Right lobe of liver (tissue), 6 donors: ENCODE results near the gene TAF11. TPM values are rescaled to one million over a fixed set of nuclear protein-coding genes. Genes with fewer than 3 reads are reported as not detected.

Experiments used
- ATAC-seq, 4 donors: fragments of 200-7000 bp; cut with Tn5 transposase; one replicate each; pipeline ENCODE4 v1.9.1; 2020; ENCODE audit warnings: mild to moderate bottlenecking in 4 of 4, moderate library complexity in 4 of 4
- DNase-seq, 3 donors: peaks; one replicate each; pipeline ENCODE4 v3.0.0-alpha.2; 2020
- H3K27ac ChIP-seq, 3 donors: fragments of 200-600 bp; one replicate each; pipeline ENCODE4 v1.8.0; 2022
- H3K27me3 ChIP-seq, 2 donors: fragments of 200-600 bp; one replicate each; pipeline ENCODE4 v1.8.0; 2022
- H3K36me3 ChIP-seq, 4 donors: fragments of 200-600 bp; sonication (generic) in 1 of 4; one replicate each; pipeline versions ENCODE4 v1.5.1 to v1.8.0; 2017 to 2022; ENCODE audit warnings: control low read depth in 1 of 4
- H3K4me1 ChIP-seq, 4 donors: fragments of 200-600 bp; sonication (generic) in 1 of 4; one replicate each; pipeline versions ENCODE4 v1.5.1 to v1.8.0; 2017 to 2022; ENCODE audit warnings: control low read depth in 1 of 4
- H3K4me3 ChIP-seq, 3 donors: fragments of 200-600 bp; one replicate each; pipeline ENCODE4 v1.8.0; 2022
- H3K9me3 ChIP-seq, 4 donors: fragments of 200-600 bp; sonication (generic) in 1 of 4; one replicate each; pipeline versions ENCODE4 v1.5.1 to v1.8.0; 2017 to 2022; ENCODE audit warnings: control low read depth in 1 of 4
- POLR2A ChIP-seq: fragments of 450-650 bp; IDR thresholded peaks from one replicate; pipeline ENCODE4 v1.6.1; 2017; ENCODE audit warnings: antibody characterized with exemption, mild to moderate bottlenecking
- WGBS: methylation state at CpG from one replicate; pipeline ENCODE4 v1.1.6; 2018; ENCODE audit warnings: low coverage, low lambda C conversion rate; ENCODE audit not compliant: insufficient coverage; ENCODE audit errors: missing lambda C conversion rate; 5-methylcytosine and 5-hydroxymethylcytosine counted together
- intact Hi-C, 2 donors: fragments of 100-400 bp; cut with DNase I; formaldehyde crosslinking; loops; one replicate each; pipeline versions ENCODE4 v1.11.2 to v1.14.1; 2022
- total RNA-seq, 6 experiments: library from RNA; depleted of rRNA in 2 of 6; stranded (reverse); fragments of >200 nt in 2 of 6; fragmentation: NEBNext Ultra II Directional in 3 of 6; extraction: Animal tissue kit (Norgen Biotek cat#: 25700) in 3 of 6; gene quantifications; one replicate each; pipeline versions ENCODE4 v1.1.0 to v1.2.4, GENCODE V29; 2016 to 2023
- TF ChIP-seq, protein P1 (sequence below), 4 donors: fragments of 200-600 bp in 3 of 4; fragments of 450-650 bp in 1 of 4; IDR thresholded peaks; one replicate each; pipeline versions ENCODE4 v1.5.1 to v1.8.0; 2016 to 2022; ENCODE audit warnings: antibody characterized with exemption in 4 of 4, mild to moderate bottlenecking in 2 of 4
- donor health status: DM: no; HTN: yes; CAD: no.
- donor health status: DM: no; HTN: no; CAD: no.
- donor health status: DM: no; HTN: no; CAD: no.
- donor health status: DM: no; HTN: yes; CAD: no.
- donor health status: DM: no; HTN: yes; CAD: no.

TAF11 gene
- total RNA-seq, 6 experiments from 2014 or later: 8.9 to 13.4 (median 10.3) TPM

DNA sequence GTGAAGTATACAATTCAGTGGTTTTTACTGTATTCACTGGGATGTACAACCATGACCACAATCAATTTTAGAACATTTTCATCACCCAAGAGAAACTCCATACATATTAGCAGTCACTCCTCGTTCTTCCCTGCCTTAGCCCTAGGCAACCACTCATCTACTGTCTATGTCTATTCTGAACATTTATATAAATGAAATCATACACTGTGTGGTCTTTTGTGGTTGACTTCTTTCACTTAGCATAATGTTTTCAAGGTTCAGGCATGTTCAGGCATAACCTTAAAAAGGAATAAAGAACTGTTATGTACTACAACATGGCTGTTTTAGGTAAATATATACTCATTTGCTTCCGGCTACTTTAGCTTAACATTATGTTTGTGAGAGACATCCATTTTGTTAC lies 58.7 kb downstream of the TAF11 start:
- intact Hi-C loops: no loop called here
- no peak for ATAC-seq
- WGBS: 87% methylated on average over 2 of the region's 2 CpGs

More for the DNA sequence above, 58.7 kb downstream of the TAF11 start:
- Histone ChIP-seq H3K4me1 (no peaks in the 10 kb centered on the region), H3K27ac (no peak overlapping the region), H3K36me3 (peaks cover 0 to 34% (median 1%) of the 10 kb centered on the region in 4 donors), H3K9me3 (no peaks in the 10 kb centered on the region), H3K4me3 (no peak overlapping the region), H3K27me3 (no peaks in the 10 kb centered on the region)
- no peak for DNase-seq
- TF ChIP-seq, protein P1, sequence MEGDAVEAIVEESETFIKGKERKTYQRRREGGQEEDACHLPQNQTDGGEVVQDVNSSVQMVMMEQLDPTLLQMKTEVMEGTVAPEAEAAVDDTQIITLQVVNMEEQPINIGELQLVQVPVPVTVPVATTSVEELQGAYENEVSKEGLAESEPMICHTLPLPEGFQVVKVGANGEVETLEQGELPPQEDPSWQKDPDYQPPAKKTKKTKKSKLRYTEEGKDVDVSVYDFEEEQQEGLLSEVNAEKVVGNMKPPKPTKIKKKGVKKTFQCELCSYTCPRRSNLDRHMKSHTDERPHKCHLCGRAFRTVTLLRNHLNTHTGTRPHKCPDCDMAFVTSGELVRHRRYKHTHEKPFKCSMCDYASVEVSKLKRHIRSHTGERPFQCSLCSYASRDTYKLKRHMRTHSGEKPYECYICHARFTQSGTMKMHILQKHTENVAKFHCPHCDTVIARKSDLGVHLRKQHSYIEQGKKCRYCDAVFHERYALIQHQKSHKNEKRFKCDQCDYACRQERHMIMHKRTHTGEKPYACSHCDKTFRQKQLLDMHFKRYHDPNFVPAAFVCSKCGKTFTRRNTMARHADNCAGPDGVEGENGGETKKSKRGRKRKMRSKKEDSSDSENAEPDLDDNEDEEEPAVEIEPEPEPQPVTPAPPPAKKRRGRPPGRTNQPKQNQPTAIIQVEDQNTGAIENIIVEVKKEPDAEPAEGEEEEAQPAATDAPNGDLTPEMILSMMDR (IDR thresholded peaks at IDR 0.05): no peak
- TF ChIP-seq POLR2A: no peak

Other genes starting within 250 kb of the TAF11 start
- gene ILRUN, start 191.3 kb downstream of the TAF11 start, total RNA-seq: 10 to 100 TPM; 55.5 to 89.1 (median 67.1) TPM
- gene SNRPC, start 130.5 kb downstream of the TAF11 start, total RNA-seq: 10 to 100 TPM; 29.6 to 61.3 (median 33.3) TPM
- 1 to 10 TPM; 5.1 to 9.2 (median 7.8) TPM for gene BLTP3A, start 96.0 kb downstream of the TAF11 start, total RNA-seq
- gene ANKS1A, start 1.2 kb upstream of the TAF11 start, total RNA-seq: 10 to 100 TPM in 4 of 6 experiments, 1 to 10 TPM in 2; 6.7 to 17.4 (median 10.5) TPM